GM21576 (cell line): ENCODE measurements around the gene IL6ST.

Experiments used
- ATAC-seq: cut with Tn5 transposase; IDR thresholded peaks from one replicate; pipeline ENCODE4 v1.9.1; 2021; ENCODE audit warnings: mild to moderate bottlenecking, moderate library complexity; ENCODE audit not compliant: unreplicated experiment

IL6ST gene

GRCh38 chr5:55897905-55898304, 96.9 kb downstream of the IL6ST start:
- no peak for ATAC-seq

- no peak for ATAC-seq
Observed at GRCh38 chr5:55897206-55897894, 97.4 kb downstream of the IL6ST start.

- no peak for ATAC-seq
Observed at GRCh38 chr5:55896663-55897062, 98.1 kb downstream of the IL6ST start.

DNA sequence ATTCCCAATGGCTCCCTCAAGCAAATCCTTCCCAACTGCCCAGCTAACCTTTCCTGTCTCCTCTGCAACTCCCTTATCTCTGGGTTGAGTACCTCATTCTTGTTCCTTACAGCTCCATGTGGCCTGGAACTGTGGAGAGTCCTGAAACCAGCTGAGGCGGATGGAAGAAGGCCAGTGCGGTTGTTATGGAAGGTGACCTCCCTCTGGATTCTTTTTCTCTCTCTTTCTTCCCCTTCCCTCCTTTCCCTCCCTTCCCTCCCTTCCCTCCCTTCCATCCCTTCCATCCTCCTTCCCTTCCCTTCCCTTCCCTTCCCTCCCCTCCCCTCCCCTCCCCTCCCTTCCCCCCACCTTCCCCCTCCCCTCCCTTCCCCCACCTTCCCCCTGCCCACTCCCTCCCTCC, 98.5 kb downstream of the IL6ST start:
- no peak for ATAC-seq

- no peak for ATAC-seq
Observed at GRCh38 chr5:55895346-55895745, 99.4 kb downstream of the IL6ST start.

DNA sequence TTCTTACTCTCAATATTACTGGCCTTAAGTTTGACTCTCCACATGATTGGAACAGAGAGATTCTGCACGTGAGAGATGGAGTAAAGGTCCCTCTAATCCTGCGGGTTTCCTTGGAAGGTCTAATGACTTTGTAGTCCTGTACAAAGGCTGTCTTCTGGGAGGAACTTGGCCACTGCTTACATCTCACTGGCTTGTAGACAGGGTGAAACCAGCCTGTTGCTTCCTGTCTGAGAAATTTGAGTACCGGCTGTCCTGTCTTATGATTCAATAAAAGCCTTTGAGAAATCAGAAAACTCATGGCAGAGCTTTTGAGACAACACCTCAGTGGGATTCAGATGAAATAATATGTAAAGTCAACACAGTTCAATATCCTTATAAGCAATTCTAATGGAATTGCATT, 100.6 kb downstream of the IL6ST start:
- no peak for ATAC-seq

GRCh38 chr5:55892479-55892878, 102.3 kb downstream of the IL6ST start:
- ATAC-seq, result no peak

DNA sequence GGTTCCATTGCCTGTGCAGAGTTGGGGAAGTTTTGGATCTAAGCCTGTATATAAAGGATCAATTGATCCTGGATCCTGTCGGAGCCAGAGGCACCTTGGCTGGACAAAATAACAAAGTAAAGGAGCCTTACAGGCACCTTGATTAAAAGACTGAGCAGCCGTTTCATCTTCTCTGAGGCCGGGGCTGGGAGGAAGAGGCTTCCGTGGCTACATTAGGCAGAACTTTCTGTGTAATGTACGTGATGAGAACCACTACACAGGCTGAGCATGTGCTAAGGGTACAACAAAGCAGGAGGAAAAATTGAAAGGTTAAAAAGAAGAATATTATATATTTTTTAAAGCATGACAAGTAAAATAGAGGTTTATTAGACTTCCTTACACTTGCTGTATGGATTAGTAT, 106.6 kb downstream of the IL6ST start:
- no peak for ATAC-seq

DNA sequence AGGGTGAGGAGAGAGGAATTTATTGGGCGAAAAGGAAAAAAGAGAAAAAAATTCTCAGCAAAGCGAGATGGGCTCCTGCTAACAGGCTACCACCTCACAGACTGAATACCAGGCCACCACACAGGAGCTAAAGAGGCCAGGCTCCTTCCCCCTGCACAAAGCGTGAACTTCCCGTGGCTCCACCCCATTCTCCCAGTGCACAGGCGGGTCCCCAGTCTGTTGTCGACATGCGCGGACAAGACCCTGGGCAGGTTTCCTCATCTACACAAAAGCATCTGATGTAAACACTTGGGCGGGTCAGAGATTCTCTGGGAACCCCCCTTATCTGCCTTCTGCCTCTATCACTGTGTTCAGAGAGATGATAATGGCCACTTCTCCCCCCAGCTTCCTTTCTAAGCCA, 109.4 kb downstream of the IL6ST start:
- ATAC-seq, result no peak
